ENCODE data around the gene FAM161B.

DNA sequence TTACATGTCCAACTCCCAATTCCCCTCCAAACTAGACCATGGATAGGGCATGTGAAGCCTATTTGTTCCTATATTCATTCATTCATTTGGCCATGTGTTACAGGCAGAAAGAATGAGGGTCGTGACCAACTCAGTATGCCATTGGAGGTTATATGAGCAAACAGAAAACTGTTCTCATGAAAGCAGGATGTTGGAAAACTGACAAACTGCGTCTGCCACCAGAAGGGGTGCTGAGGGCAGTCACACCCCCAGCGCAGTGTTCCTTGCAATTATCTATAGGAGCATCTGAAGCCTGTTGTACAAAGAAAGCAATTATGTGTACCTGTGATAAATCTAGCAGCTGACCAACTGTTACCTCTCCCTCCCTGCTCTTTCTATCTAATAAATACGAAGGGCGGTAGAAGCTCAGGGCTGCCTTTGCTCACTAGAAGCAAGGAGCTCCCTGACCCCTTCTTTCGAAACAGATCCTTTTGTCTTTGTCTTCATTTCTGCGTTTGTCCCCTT is 48.1 kb upstream of the FAM161B start:
- TF ChIP-seq, protein P1, sequence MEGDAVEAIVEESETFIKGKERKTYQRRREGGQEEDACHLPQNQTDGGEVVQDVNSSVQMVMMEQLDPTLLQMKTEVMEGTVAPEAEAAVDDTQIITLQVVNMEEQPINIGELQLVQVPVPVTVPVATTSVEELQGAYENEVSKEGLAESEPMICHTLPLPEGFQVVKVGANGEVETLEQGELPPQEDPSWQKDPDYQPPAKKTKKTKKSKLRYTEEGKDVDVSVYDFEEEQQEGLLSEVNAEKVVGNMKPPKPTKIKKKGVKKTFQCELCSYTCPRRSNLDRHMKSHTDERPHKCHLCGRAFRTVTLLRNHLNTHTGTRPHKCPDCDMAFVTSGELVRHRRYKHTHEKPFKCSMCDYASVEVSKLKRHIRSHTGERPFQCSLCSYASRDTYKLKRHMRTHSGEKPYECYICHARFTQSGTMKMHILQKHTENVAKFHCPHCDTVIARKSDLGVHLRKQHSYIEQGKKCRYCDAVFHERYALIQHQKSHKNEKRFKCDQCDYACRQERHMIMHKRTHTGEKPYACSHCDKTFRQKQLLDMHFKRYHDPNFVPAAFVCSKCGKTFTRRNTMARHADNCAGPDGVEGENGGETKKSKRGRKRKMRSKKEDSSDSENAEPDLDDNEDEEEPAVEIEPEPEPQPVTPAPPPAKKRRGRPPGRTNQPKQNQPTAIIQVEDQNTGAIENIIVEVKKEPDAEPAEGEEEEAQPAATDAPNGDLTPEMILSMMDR (conservative IDR thresholded peaks at IDR 0.05; ENCODE audit: low read depth, low read length): no peak
- no peak for TF ChIP-seq POLR2A (IDR thresholded peaks at IDR 0.05; ENCODE audit: low read depth, low read length)
- TF ChIP-seq RFX5 (IDR thresholded peaks at IDR 0.05; ENCODE audit: low read depth, low read length): no peak
- TF ChIP-seq CEBPB (IDR thresholded peaks at IDR 0.05; ENCODE audit: low read depth, low read length): no peak
- no peak for TF ChIP-seq RAD21 (IDR thresholded peaks at IDR 0.05; ENCODE audit: low read length)
- TF ChIP-seq CHD1 (IDR thresholded peaks at IDR 0.05; ENCODE audit: low read depth, low read length): no peak

Measured in IMR-90 (cell line).